DND-41 (cell line): Measurements from ENCODE around the gene SPACDR.

ENCODE experiments used
- ATAC-seq: fragments of 200-7000 bp; cut with Tn5 transposase; 3 replicates; pipeline ENCODE4 v1.9.1; 2021; ENCODE audit warnings: low read depth; ENCODE audit not compliant: insufficient read depth
- DNase-seq: peaks from one replicate; pipeline ENCODE4 v3.0.0-alpha.2; 2020
- H2AFZ ChIP-seq: 2 replicates; pipeline ENCODE4 v1.6.0; 2012; ENCODE audit warnings: low read depth, low read length
- H3K27ac ChIP-seq: 2 replicates; pipeline ENCODE4 v1.5.1; 2012; ENCODE audit warnings: low read length, inconsistent platforms
- H3K27me3 ChIP-seq: fragments of 200-600 bp; sonication (generic); 2 replicates; pipeline ENCODE4 v1.6.0; 2012; ENCODE audit warnings: low read length, mild to moderate bottlenecking, inconsistent platforms; ENCODE audit not compliant: insufficient read depth, poor library complexity
- H3K36me3 ChIP-seq: 2 replicates; pipeline ENCODE4 v1.5.1; 2012; ENCODE audit warnings: low read length, inconsistent platforms; ENCODE audit not compliant: insufficient read depth
- H3K4me1 ChIP-seq: 2 replicates; pipeline ENCODE4 v1.5.1; 2012; ENCODE audit warnings: mild to moderate bottlenecking, low read length; ENCODE audit not compliant: insufficient read depth
- H3K4me2 ChIP-seq: 2 replicates; pipeline ENCODE4 v1.6.0; 2012; ENCODE audit warnings: mild to moderate bottlenecking, moderate library complexity, low read length, inconsistent platforms; ENCODE audit not compliant: insufficient read depth
- H3K4me3 ChIP-seq, 2 experiments: fragments of 200-600 bp in 1 of 2; shearing (Covaris generic) in 1 of 2; 2 replicates each; pipeline ENCODE4 v1.5.1; 2012 to 2016; ENCODE audit warnings: inconsistent platforms in 2 of 2, low read length in 2 of 2, mild to moderate bottlenecking in 2 of 2, low read depth in 1 of 2, moderate library complexity in 1 of 2
- H3K79me2 ChIP-seq: 2 replicates; pipeline ENCODE4 v1.6.0; 2012; ENCODE audit warnings: low read length, inconsistent platforms; ENCODE audit not compliant: insufficient read depth
- H3K9ac ChIP-seq: 2 replicates; pipeline ENCODE4 v1.6.0; 2012; ENCODE audit warnings: low read depth, mild to moderate bottlenecking, inconsistent platforms, low read length, moderate library complexity
- H3K9me3 ChIP-seq: 2 replicates; pipeline ENCODE4 v1.5.1; 2012; ENCODE audit warnings: low read length, moderate library complexity, mild to moderate bottlenecking, inconsistent platforms; ENCODE audit not compliant: insufficient read depth, severe bottlenecking
- H4K20me1 ChIP-seq: 2 replicates; pipeline ENCODE4 v1.6.0; 2012; ENCODE audit warnings: low read length; ENCODE audit not compliant: insufficient read depth
- EZH2 ChIP-seq: IDR thresholded peaks from 3 replicates; pipeline ENCODE4 v1.6.1; 2012; ENCODE audit warnings: borderline replicate concordance, low read depth, mild to moderate bottlenecking, moderate library complexity, low read length, inconsistent platforms; ENCODE audit not compliant: severe bottlenecking
- TF ChIP-seq, protein P1 (sequence below): IDR thresholded peaks from 2 replicates; pipeline ENCODE4 v1.5.1; 2012; ENCODE audit warnings: borderline replicate concordance, low read length, moderate library complexity, mild to moderate bottlenecking; ENCODE audit not compliant: poor library complexity, severe bottlenecking; ENCODE audit errors: extremely low read depth

The SPACDR gene

DNA sequence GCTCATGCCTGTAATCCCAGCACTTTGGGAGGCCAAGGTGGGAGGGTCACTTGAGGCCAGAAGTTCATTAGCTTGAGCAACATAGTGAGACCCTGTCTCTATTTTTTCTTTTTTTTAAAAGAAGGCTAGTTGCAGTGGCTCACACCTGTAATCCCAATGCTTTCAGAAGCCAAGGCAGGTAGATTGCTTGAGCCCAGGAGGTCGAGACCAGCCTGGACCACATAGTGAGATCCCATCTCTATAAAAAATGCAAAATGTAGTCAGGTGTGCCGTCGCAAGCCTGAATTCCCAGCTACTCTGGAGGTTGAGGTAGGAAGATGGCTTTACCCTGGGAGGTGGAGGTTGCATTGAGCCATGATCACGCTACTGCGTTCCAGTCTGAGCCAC, 27.1 kb upstream of the SPACDR start:
- ATAC-seq: no peak
- H3K9me3 ChIP-seq: no peaks in the 10 kb centered on the region

DNA sequence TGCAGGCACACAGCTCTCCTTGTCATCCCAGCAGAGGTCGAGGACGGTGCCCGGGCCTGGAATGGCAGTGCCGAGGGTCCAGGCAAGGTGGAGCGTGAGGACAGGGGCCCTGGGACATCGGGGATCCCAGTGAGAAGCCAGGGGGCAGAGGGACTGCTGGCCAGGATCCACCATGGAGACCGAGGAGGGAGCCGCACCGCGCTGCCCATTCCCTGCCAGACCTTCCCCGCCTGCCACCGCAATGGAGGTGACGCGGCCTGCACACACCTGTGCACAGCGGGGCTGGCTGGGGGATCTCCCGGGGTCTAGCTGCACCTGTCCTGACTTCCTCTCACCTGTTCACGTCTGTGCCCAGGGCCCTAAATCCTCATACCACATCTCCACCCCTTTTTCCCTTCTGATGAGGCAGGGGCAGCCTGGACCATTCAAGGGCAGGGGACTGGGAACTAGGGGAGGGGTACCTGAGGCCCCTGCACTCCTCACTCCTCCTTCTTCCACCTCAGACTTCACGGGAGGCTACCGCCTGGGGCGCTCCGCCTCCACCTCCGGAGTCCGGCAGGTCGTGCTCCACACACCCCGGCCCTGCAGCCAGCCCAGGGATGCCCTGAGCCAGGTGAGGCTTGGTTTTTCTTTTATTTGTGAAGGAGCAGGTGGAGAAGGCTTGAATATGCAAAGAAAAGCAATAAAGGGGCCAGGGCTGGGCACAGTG, 26.6 kb upstream of the SPACDR start:
- DNase-seq (no peak), ATAC-seq (no peak)
- Histone ChIP-seq H3K27ac (no peak overlapping the region), H3K4me2 (no peak overlapping the region), H3K9me3 (no peaks in the 10 kb centered on the region), H3K79me2 (no peaks in the 10 kb centered on the region), H3K4me1 (no peaks in the 10 kb centered on the region), H2AFZ (no peak overlapping the region), H3K27me3 (peaks cover 29% of the 10 kb centered on the region), H3K4me3 (no peak overlapping the region), H3K36me3 (no peaks in the 10 kb centered on the region), H3K9ac (no peak overlapping the region), H4K20me1 (no peaks in the 10 kb centered on the region)
- no peak for TF ChIP-seq EZH2

More for the DNA sequence above, 27.1 kb upstream of the SPACDR start:
- Histone ChIP-seq H3K4me3 (no peak overlapping the region), H3K9ac (no peak overlapping the region), H3K36me3 (no peaks in the 10 kb centered on the region), H3K27me3 (peaks cover 32% of the 10 kb centered on the region), H3K79me2 (no peaks in the 10 kb centered on the region), H3K4me1 (no peaks in the 10 kb centered on the region), H4K20me1 (no peaks in the 10 kb centered on the region), H3K4me2 (no peak overlapping the region), H2AFZ (no peak overlapping the region), H3K27ac (no peak overlapping the region)
- no peak for DNase-seq
- TF ChIP-seq EZH2: no peak
- TF ChIP-seq, protein P1, sequence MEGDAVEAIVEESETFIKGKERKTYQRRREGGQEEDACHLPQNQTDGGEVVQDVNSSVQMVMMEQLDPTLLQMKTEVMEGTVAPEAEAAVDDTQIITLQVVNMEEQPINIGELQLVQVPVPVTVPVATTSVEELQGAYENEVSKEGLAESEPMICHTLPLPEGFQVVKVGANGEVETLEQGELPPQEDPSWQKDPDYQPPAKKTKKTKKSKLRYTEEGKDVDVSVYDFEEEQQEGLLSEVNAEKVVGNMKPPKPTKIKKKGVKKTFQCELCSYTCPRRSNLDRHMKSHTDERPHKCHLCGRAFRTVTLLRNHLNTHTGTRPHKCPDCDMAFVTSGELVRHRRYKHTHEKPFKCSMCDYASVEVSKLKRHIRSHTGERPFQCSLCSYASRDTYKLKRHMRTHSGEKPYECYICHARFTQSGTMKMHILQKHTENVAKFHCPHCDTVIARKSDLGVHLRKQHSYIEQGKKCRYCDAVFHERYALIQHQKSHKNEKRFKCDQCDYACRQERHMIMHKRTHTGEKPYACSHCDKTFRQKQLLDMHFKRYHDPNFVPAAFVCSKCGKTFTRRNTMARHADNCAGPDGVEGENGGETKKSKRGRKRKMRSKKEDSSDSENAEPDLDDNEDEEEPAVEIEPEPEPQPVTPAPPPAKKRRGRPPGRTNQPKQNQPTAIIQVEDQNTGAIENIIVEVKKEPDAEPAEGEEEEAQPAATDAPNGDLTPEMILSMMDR: no peak

DNA sequence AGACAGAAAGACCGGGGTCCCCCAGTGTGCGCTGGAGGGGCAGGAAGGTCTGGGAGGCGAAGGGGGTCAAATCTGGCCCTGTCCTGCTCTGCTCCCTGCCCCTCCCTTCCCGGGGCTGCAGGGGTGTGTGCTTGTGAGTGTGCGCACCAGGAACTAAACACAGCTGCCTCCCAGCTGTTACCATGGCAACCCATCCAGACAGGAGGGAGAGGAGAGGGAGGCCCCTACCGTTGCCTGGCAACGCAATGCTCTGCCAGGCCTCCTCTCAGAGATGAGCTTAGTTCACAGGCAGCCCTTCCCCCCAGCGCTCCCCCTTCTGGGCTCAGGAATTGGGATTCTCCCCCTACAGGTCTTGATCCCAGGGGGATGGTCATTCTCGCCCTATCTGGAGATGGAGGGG, 25.8 kb upstream of the SPACDR start:
- H3K4me1 ChIP-seq: no peaks in the 10 kb centered on the region
- no peaks in the 10 kb centered on the region for H3K36me3 ChIP-seq
- no peak overlapping the region for H3K9ac ChIP-seq
- TF ChIP-seq EZH2: no peak
- TF ChIP-seq, protein P1: no peak
- no peak overlapping the region for H3K4me3 ChIP-seq
- ATAC-seq (peak; percentile 90), DNase-seq (peak; percentile 89)
- no peaks in the 10 kb centered on the region for H3K79me2 ChIP-seq
- no peak overlapping the region for H3K4me2 ChIP-seq
- H2AFZ ChIP-seq: no peak overlapping the region
- peaks cover 29% of the 10 kb centered on the region for H3K27me3 ChIP-seq
- H4K20me1 ChIP-seq: no peaks in the 10 kb centered on the region
- no peak overlapping the region for H3K27ac ChIP-seq
- no peaks in the 10 kb centered on the region for H3K9me3 ChIP-seq

DNA sequence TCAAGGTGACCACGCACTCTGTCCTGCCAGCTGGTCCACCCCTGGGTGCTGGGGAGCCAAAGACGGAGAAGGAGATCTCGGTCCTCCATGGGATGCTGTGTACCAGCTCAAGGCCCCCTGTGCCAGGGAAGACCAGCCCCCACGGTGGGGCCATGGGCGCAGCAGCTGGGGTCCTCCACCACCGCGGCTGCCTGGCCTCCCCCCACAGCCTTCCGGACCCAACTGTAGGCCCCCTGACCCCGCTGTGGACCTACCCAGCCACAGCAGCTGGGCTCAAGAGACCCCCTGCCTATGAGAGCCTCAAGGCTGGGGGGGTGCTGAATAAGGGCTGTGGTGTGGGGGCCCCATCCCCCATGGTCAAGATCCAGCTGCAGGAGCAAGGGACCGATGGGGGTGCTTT, 25.1 kb upstream of the SPACDR start:
- Histone ChIP-seq H3K4me2 (no peak overlapping the region), H3K9me3 (no peaks in the 10 kb centered on the region), H3K4me3 (no peak overlapping the region), H3K27ac (no peak overlapping the region), H3K9ac (no peak overlapping the region), H3K27me3 (peaks cover 26% of the 10 kb centered on the region), H3K4me1 (no peaks in the 10 kb centered on the region), H4K20me1 (no peaks in the 10 kb centered on the region), H3K36me3 (no peaks in the 10 kb centered on the region), H2AFZ (no peak overlapping the region), H3K79me2 (no peaks in the 10 kb centered on the region)
- DNase-seq (no peak), ATAC-seq (no peak)
- no peak for TF ChIP-seq EZH2
- TF ChIP-seq, protein P1: no peak
